Ectodermal cell (in vitro differentiated cells): ENCODE results near the gene GMPR.

Source experiments
- H3K27ac ChIP-seq: 2 replicates; pipeline ENCODE4 v1.7.0; 2013; ENCODE audit warnings: mild to moderate bottlenecking, low read depth, low read length; ENCODE audit not compliant: insufficient read depth, poor library complexity, severe bottlenecking
- H3K27me3 ChIP-seq: 2 replicates; pipeline ENCODE4 v1.7.0; 2013; ENCODE audit warnings: mild to moderate bottlenecking, low read length; ENCODE audit not compliant: insufficient read depth, control insufficient read depth, poor library complexity, severe bottlenecking
- H3K36me3 ChIP-seq: one replicate; pipeline ENCODE4 v1.7.0; 2013; ENCODE audit warnings: low read length; ENCODE audit not compliant: control insufficient read depth, insufficient read depth
- H3K4me1 ChIP-seq: one replicate; pipeline ENCODE4 v1.7.0; 2013; ENCODE audit warnings: low read length; ENCODE audit not compliant: control insufficient read depth, insufficient read depth
- H3K4me3 ChIP-seq: 2 replicates; pipeline ENCODE4 v1.7.0; 2013; ENCODE audit warnings: low read depth, low read length, control low read depth; ENCODE audit not compliant: insufficient read depth
- H3K9me3 ChIP-seq: 2 replicates; pipeline ENCODE4 v1.7.0; 2013; ENCODE audit warnings: mild to moderate bottlenecking, low read length, moderate library complexity; ENCODE audit not compliant: control insufficient read depth
- WGBS, 2 experiments: methylation state at CpG; one replicate each; pipeline ENCODE4 v1.1.7; 2013; ENCODE audit warnings: missing lambda C conversion rate in 2 of 2; 5-methylcytosine and 5-hydroxymethylcytosine counted together

Gene GMPR

DNA sequence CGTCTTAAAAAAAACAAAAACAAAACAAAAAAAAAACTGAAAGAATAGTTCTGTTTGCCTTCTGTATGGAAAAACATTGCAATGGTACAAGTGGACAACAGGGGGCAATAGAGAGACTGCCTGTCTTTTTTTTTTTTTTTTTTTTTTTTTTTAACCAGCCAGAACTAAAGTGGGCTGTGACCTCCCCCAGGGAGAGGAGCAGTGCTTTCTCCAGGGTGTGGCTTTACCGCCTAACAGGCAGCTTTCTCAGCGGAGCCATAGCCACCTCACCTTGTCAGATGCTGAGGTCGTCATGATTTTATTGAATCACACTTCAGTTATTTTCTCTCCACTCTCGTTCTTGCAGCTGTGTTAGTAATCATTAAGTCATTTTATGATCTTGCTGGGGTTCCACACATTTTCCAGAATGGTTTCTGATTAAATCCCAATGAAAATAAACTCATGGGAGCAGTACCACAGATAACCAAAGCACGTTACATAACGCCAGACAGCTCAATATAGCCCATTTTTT, 78.4 kb downstream of the GMPR start:
- H3K27me3 ChIP-seq: no peaks in the 10 kb centered on the region
- 49 to 51% methylated on average over 7 of the region's 7 CpGs for WGBS, 2 experiments
- peaks cover 10% of the 10 kb centered on the region for H3K4me1 ChIP-seq
- H3K27ac ChIP-seq: no peak overlapping the region
- no peaks in the 10 kb centered on the region for H3K36me3 ChIP-seq
- H3K4me3 ChIP-seq: no peak overlapping the region
- no peaks in the 10 kb centered on the region for H3K9me3 ChIP-seq

DNA sequence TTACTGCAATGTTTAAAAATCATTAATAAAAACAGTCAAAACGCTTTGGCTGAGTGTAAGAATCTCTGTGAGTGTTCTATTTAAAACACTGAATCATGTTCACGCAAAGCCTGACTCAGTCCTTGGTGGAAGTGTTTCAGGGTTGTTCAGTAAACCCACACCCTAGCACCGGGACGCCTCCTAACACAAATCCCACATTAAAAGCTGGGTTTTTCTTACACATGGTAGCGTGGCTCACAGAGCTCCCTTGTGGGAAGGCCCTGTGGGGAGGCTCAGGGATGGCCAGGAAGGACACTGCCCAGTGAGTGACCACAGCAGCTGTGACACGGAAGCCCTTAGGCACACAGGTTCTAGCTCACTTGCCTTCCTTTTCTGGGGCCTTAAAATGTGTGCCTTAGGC, 80.2 kb downstream of the GMPR start:
- Histone ChIP-seq H3K27ac (no peak overlapping the region), H3K27me3 (no peaks in the 10 kb centered on the region), H3K9me3 (no peaks in the 10 kb centered on the region), H3K4me1 (peaks cover 10% of the 10 kb centered on the region), H3K36me3 (no peaks in the 10 kb centered on the region), H3K4me3 (no peak overlapping the region)
- WGBS, 2 experiments: 91 to 96% methylated on average over 6 of the region's 6 CpGs

- H3K36me3 ChIP-seq: no peaks in the 10 kb centered on the region
- H3K4me1 ChIP-seq: peaks cover 10% of the 10 kb centered on the region
- H3K4me3 ChIP-seq: no peak overlapping the region
- no peaks in the 10 kb centered on the region for H3K9me3 ChIP-seq
- WGBS, 2 experiments: 94 to 95% methylated on average over 7 to 8 of the region's 8 CpGs
- H3K27me3 ChIP-seq: no peaks in the 10 kb centered on the region
- no peak overlapping the region for H3K27ac ChIP-seq
These were observed 80.8 kb downstream of the GMPR start for GRCh38 chr6:16318953-16319720.

GRCh38 chr6:16319813-16320532, 81.6 kb downstream of the GMPR start:
- H3K27ac ChIP-seq: no peak overlapping the region
- H3K4me3 ChIP-seq: no peak overlapping the region
- H3K36me3 ChIP-seq: no peaks in the 10 kb centered on the region
- H3K27me3 ChIP-seq: no peaks in the 10 kb centered on the region
- no peaks in the 10 kb centered on the region for H3K9me3 ChIP-seq
- H3K4me1 ChIP-seq: peaks cover 10% of the 10 kb centered on the region
- WGBS, 2 experiments: 63 to 68% methylated on average over 16 of the region's 16 CpGs

- no peaks in the 10 kb centered on the region for H3K27me3 ChIP-seq
- WGBS, 2 experiments: 93 to 94% methylated on average over 21 of the region's 21 CpGs
- no peak overlapping the region for H3K4me3 ChIP-seq
- no peaks in the 10 kb centered on the region for H3K9me3 ChIP-seq
- H3K4me1 ChIP-seq: peaks cover 10% of the 10 kb centered on the region
- H3K27ac ChIP-seq: no peak overlapping the region
- H3K36me3 ChIP-seq: no peaks in the 10 kb centered on the region
These were observed 82.3 kb downstream of the GMPR start for GRCh38 chr6:16320533-16321340.

DNA sequence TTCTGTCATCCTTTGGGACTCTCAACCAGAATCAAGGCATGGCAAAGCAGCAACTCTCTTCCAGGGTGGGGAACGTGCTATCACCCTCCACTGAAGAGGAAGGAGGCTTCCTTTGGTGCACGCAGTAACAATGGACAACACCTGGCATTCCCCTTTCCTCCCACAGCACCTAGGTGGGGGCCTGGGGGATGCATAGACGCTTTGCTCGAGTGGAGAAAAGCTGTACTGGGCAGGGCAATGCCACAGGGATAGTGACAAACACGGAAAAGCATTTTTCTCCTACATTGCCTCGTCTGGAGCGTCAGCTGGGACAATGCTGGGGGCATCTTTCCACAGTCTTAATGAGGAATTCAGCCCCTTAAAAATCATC, 82.9 kb downstream of the GMPR start:
- no peak overlapping the region for H3K27ac ChIP-seq
- H3K27me3 ChIP-seq: no peaks in the 10 kb centered on the region
- 93 to 94% methylated on average over 7 of the region's 7 CpGs for WGBS, 2 experiments

GRCh38 chr6:16321826-16322225, 83.4 kb downstream of the GMPR start:
- Histone ChIP-seq H3K27me3 (no peaks in the 10 kb centered on the region), H3K4me1 (peaks cover 10% of the 10 kb centered on the region), H3K4me3 (no peak overlapping the region), H3K9me3 (no peaks in the 10 kb centered on the region), H3K36me3 (no peaks in the 10 kb centered on the region), H3K27ac (no peak overlapping the region)
- WGBS, 2 experiments: 92 to 97% methylated on average over 11 of the region's 11 CpGs

More for the DNA sequence above, 82.9 kb downstream of the GMPR start:
- no peaks in the 10 kb centered on the region for H3K36me3 ChIP-seq
- H3K4me3 ChIP-seq: no peak overlapping the region
- peaks cover 10% of the 10 kb centered on the region for H3K4me1 ChIP-seq
- H3K9me3 ChIP-seq: no peaks in the 10 kb centered on the region

DNA sequence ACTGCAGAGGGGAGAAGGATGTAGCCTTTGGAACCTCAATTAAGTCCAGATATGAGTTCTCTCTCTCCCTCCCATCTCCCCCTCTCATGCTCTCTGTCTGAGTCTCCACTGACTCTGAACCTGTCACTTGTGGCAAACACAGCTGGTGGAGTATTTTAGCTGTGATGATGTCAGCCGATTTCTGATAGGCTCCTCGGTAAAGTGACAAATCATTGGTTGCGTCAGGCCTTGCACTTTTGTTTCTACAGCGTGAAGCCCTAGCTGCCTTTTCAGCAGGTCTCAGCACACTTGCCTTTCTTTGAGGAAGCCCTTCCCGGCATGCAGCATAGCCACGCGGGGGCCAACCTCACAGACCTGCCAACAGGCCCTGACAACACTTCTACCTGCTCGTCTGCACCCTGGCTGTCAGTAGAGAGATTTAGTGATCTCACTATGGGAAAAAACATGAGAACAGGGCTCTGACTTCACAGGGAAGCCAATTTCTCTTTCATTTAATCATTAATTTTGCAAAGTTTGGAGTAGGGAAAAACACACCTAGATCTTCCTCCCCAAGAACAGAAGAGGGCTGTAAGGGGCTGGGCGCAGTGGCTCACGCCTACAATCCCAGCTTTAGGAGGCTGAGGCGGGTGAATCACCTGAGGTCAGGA, 84.4 kb downstream of the GMPR start:
- 62% methylated on average over 11 of the region's 11 CpGs for WGBS, 2 experiments
- H3K36me3 ChIP-seq: no peaks in the 10 kb centered on the region
- no peaks in the 10 kb centered on the region for H3K27me3 ChIP-seq
- no peak overlapping the region for H3K4me3 ChIP-seq
- H3K9me3 ChIP-seq: no peaks in the 10 kb centered on the region
- H3K4me1 ChIP-seq: peaks cover 10% of the 10 kb centered on the region
- no peak overlapping the region for H3K27ac ChIP-seq

GRCh38 chr6:16324184-16324583, 85.8 kb downstream of the GMPR start:
- 94% methylated on average over 2 of the region's 2 CpGs for WGBS, 2 experiments
- Histone ChIP-seq H3K27me3 (no peaks in the 10 kb centered on the region), H3K4me3 (no peak overlapping the region), H3K27ac (no peak overlapping the region), H3K4me1 (peaks cover 10% of the 10 kb centered on the region), H3K36me3 (no peaks in the 10 kb centered on the region), H3K9me3 (no peaks in the 10 kb centered on the region)
